NCI-H1105 (cell line): ENCODE data around the gene CIB2.

Source experiments
- DNase-seq: peaks from one replicate; lab custom pipeline; 2025; lab: John Stamatoyannopoulos, UW

CIB2 gene

GRCh38 chr15:78065973-78066946 lies 65.0 kb downstream of the CIB2 start:
- no peak for DNase-seq

- DNase-seq = no peak
Measured at GRCh38 chr15:78065284-78065872, 65.9 kb downstream of the CIB2 start.

- no peak for DNase-seq
Measured at GRCh38 chr15:78064544-78064943, 66.7 kb downstream of the CIB2 start.

DNA sequence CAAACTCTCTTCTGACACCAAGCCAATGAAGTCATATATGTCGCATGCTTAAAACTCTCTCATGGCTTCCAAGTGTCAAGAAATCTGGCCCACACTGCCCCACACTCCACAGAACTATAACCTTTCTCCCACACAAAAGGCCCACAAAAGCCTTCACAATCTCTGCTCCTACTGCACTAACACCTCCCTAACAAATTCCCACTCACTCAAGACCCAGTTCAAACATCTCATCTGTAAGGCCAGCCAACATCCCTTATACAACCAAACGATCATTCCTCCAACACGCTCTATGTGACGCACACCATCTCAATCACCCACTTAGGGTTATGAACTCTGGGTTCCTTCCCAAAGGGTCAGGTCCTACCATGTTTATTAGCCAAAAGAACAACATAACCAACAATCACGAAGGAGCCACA lies 67.3 kb downstream of the CIB2 start:
- no peak for DNase-seq

GRCh38 chr15:78063217-78063616 lies 68.0 kb downstream of the CIB2 start:
- DNase-seq = no peak

GRCh38 chr15:78061963-78062427 lies 69.2 kb downstream of the CIB2 start:
- DNase-seq = no peak

- no peak for DNase-seq
Measured at GRCh38 chr15:78060232-78060631, 71.0 kb downstream of the CIB2 start.

- no peak for DNase-seq
Measured at GRCh38 chr15:78059110-78059839, 72.0 kb downstream of the CIB2 start.

- no peak for DNase-seq
Measured at GRCh38 chr15:78058401-78058935, 72.8 kb downstream of the CIB2 start.

DNA sequence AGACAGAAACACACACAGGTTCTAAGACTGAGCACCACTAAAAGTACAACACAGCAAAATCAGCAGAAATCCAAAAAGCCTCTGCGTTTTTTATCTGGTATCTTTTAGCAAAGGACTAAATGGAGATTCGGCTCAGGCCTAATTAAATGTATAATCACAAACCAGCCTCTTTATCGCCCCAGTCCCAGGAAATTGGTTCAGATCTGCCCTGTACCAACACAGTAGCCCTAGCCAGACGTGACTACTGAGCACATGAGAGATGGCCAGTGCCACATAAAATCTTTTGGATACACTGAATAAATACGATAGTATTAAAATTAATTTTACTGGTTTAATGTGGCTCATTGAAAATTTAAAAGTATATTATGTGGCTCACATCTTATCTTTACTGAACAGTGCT lies 73.4 kb downstream of the CIB2 start:
- no peak for DNase-seq

DNA sequence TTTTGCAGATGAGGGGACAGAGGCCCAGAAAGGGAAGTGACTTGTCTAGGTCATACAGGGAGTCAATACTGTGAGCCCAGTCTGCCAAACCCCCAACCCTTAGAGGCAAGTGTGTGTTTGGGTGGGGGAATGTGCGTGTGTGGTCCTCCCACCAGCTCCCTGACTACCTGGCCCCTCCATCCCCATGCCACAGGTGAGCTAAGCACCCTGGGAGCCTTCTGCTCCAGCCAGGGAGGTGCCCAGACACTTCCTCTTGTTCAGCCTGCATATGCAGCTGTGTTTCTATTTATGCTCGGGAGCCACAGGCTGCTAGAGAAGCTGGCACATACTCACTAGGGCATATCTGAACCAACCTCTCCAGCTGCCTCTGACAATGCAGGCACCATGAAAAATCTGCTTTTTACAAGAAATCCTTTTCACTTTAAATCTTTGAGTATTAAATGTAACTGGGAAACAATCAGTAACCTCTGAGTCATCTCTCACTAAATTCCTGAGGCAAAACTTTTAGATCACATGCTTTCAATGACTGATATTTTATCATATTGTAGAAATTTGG lies 74.5 kb downstream of the CIB2 start:
- DNase-seq = no peak

DNA sequence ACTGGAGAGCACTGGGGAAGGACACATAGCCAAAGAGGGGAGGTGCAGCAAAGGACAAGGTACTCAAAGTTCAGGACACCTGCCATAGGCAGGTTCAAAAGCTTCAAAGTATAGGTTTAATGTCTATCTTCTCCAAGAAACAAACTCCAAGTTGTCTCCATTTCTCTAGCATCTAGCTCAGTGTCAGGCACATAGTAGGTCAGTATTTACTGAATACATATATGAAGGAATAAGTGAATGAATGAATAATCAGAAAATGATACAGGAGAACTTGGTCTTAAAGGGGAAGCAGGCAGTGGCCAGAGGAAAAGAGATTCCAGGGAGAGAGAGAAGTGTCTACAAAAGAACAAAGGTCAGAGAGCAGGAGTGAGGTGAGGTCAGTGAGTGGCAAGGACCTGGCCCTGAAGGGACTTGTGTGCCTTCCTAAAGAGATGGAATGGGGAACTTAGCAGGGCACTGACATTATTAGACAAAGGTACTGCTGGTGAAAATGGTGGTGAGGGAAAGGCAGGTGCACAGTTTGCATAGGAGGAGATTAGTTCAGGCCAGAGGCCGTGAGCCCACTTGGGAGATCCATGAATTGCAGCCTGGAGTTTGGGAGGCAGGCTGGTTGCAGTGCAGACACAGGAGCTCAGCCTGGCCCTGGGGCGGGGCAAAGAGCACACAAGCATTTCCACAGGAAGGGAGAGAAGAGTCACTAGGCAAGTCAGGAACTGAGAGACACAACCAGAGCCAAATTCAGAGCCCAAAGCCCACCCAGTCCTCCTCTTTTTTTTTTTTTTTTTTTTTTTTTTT lies 75.1 kb downstream of the CIB2 start:
- DNase-seq = no peak

DNA sequence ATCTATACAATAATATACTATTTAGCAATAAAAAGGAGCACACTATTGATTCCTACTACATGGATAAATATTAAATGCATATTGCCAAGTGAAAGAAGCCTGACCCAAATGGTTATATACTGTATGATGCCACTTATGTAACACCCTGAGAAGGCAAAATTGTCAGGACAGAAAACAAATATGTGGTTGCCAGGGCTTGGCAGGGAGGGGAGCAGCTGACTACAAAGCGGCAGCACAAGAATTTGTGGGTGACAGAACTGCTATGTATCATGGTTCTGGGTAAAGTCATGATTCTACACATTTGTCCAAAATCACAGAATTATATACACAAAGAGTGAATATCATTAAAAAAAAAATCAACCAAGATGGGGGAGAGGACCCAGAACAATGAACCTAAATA lies 76.3 kb downstream of the CIB2 start:
- DNase-seq = no peak
